Progenitor cell of endocrine pancreas (in vitro differentiated cells): ENCODE results near the gene GATA6. TPM values are rescaled to one million over a fixed set of nuclear protein-coding genes. Genes with fewer than 3 reads are reported as not detected.

ENCODE experiments used
- DNase-seq: peaks from one replicate; pipeline ENCODE4 v3.0.0; 2021; ENCODE audit warnings: low spot score; ENCODE audit not compliant: unreplicated experiment
- H3K27ac Mint-ChIP-seq: 2 replicates; pipeline ENCODE4 v1.8.0; 2021; ENCODE audit warnings: mild to moderate bottlenecking, moderate library complexity, mixed read lengths
- H3K27me3 Mint-ChIP-seq: 2 replicates; pipeline ENCODE4 v1.8.0; 2021; ENCODE audit warnings: mixed read lengths
- H3K36me3 Mint-ChIP-seq: 2 replicates; pipeline ENCODE4 v1.8.0; 2022; ENCODE audit warnings: mixed read lengths; ENCODE audit not compliant: insufficient read depth
- H3K4me1 Mint-ChIP-seq: 2 replicates; pipeline ENCODE4 v1.8.0; 2021; ENCODE audit warnings: low read depth, mixed read lengths
- H3K4me3 Mint-ChIP-seq: 2 replicates; pipeline ENCODE4 v1.8.0; 2021; ENCODE audit warnings: low read depth, mild to moderate bottlenecking, moderate library complexity, mixed read lengths
- H3K9me3 Mint-ChIP-seq: 2 replicates; pipeline ENCODE4 v1.8.0; 2021; ENCODE audit warnings: low read depth, mixed read lengths
- total RNA-seq: library from RNA; stranded (reverse); gene quantifications from 2 replicates; pipeline ENCODE4 v1.2.1, GENCODE V29; 2021
- TF ChIP-seq, protein P1 (sequence below): fragments of 200-600 bp; sonication (generic); IDR thresholded peaks from one replicate; pipeline ENCODE4 v1.5.0; 2021; ENCODE audit warnings: antibody characterized with exemption, mild to moderate bottlenecking; ENCODE audit not compliant: unreplicated experiment

The GATA6 gene
- total RNA-seq, 1 donor from 2014 or later = 112 TPM

DNA sequence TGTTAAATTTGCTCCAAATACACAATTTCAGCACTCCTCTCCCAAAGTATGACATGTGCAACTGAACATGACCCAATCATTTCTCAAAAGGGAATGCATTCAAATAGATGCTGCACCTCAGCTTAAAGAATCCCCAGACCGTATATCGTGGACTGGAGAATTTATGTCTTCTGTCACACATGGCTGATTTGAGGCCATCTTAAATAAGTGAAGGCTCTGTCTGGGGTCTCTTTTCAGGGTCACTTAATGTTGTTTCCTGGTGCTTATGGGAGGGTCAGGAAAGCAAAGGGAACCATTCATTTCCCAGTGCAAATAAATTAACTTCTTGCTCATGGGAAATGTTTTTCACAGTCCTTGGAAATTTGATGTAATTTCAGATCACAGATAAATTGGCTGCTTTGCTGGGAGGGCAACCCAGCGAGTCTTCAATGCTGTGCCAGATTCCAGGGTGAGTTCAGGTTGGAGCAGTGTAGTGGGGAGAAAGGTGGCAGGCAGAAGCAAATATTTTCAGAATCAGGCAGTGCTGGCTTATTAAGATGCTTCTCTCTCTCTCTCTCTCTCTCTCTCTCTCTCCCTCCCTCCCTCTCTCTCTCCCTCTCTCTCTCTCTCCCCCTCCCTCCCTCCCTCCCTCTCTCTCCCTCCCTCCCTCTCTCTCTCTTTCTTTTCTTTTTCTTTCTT, 34.3 kb downstream of the GATA6 start:
- Mint-ChIP-seq H3K9me3 (no peaks in the 10 kb centered on the region), H3K36me3 (peaks cover 35% of the 10 kb centered on the region), H3K4me1 (peaks cover 18% of the 10 kb centered on the region), H3K4me3 (no peak overlapping the region), H3K27me3 (no peaks in the 10 kb centered on the region), H3K27ac (peak overlapping the region; percentile 62)
- TF ChIP-seq, protein P1, sequence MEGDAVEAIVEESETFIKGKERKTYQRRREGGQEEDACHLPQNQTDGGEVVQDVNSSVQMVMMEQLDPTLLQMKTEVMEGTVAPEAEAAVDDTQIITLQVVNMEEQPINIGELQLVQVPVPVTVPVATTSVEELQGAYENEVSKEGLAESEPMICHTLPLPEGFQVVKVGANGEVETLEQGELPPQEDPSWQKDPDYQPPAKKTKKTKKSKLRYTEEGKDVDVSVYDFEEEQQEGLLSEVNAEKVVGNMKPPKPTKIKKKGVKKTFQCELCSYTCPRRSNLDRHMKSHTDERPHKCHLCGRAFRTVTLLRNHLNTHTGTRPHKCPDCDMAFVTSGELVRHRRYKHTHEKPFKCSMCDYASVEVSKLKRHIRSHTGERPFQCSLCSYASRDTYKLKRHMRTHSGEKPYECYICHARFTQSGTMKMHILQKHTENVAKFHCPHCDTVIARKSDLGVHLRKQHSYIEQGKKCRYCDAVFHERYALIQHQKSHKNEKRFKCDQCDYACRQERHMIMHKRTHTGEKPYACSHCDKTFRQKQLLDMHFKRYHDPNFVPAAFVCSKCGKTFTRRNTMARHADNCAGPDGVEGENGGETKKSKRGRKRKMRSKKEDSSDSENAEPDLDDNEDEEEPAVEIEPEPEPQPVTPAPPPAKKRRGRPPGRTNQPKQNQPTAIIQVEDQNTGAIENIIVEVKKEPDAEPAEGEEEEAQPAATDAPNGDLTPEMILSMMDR = no peak
- no peak for DNase-seq

DNA sequence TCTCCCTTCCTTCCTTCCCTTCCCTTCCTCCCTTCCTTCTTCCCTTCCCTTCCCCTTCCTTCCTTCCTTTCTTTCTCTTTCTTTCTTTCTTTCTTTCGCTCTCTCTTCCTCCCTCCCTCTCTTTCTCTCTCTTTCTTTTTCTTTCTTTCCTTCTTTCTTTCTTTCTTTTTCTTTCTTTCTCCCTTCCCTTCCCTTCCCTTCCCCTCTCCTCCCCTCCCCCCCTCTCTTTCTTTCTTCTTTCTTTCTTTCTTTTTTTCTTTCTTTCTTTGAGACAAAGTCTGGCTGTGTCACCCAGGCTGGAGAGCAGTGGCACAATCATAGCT, 34.8 kb downstream of the GATA6 start:
- Mint-ChIP-seq H3K27ac (peak overlapping the region; percentile 73), H3K4me3 (no peak overlapping the region), H3K4me1 (peaks cover 14% of the 10 kb centered on the region), H3K9me3 (no peaks in the 10 kb centered on the region), H3K27me3 (no peaks in the 10 kb centered on the region), H3K36me3 (peaks cover 31% of the 10 kb centered on the region)
- DNase-seq = no peak
- TF ChIP-seq, protein P1 = no peak

DNA sequence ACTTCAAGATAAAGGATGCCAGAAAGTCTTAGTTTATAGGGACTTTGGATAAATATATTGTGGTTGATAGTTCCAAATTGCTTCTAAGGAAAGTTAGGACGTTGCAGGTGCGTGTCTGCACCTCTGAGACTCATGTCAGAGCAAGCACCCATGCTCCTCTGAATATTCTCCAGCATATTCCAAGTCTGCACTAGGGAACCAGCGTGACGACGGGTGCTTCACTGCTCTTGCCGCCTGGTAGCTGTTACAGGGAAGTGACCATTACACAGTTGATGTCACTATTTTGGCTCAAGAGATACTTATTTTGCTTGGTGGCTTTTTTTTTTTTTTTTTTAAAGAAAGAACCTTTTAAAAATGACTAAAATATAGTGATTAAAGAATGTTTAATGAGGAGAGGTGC, 35.6 kb downstream of the GATA6 start:
- H3K27me3 Mint-ChIP-seq = no peaks in the 10 kb centered on the region
- H3K4me3 Mint-ChIP-seq = no peak overlapping the region
- no peaks in the 10 kb centered on the region for H3K9me3 Mint-ChIP-seq
- no peak for DNase-seq
- peaks cover 14% of the 10 kb centered on the region for H3K4me1 Mint-ChIP-seq
- H3K27ac Mint-ChIP-seq = peak overlapping the region; percentile 26
- TF ChIP-seq, protein P1 = no peak
- H3K36me3 Mint-ChIP-seq = peaks cover 26% of the 10 kb centered on the region

DNA sequence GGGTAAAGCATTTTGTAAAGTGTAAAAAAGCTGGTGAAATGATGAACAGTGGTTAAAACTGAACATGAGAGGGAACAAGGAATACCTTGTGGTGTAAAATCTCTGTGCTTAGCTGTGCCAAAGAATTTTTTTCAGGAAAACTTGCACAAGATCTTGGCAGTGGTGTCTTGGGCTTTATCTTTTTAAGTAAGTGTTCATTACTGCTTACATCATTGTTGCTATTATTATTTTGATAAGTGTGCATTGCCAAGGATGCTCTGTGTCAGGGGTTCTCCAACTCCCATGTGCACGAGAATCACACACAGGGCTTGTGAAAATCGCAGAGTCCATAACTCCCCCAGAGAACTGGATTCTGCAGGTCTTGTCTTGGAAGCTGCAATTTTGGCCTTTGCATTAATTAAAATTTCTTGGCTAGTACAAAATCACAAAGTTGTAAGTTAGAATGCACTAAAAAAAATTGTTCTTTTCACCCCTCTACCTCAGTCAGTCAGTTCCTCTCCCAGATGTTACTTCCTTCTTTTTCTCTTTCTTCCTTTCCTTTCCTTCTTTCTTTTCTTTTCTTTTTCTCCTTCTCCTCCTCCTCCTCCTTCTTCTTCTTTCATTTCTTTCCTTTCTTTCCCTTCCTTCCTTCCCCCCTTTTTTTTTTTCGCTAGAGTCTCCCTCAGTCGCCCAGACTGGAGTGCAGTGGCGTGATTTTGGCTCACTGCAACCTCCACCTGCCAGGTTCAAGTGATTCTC, 37.8 kb downstream of the GATA6 start:
- Mint-ChIP-seq H3K4me1 (peaks cover 17% of the 10 kb centered on the region), H3K4me3 (no peak overlapping the region), H3K36me3 (peaks cover 12% of the 10 kb centered on the region)

DNA sequence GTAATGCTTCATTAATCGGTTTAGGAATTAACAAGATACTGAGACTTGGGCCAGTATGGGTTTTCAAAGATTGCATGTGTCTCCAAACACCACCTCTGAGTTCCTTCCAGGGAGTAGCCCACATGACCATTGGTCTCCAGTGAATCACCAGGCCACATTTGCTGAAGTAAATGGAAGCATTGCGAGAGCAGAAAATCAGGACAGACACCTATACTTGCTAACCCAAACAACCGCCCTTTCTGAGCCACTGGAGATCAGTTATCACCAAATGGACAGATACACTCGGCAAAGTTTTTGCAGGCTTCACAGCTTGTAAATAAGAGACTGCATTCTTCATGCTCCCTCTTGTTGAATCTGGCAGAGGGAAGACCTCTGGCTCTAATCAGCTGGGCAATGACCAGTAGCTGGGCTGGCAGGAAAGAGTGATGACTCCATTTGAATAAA, 40.9 kb downstream of the GATA6 start:
- no peak overlapping the region for H3K4me3 Mint-ChIP-seq
- H3K4me1 Mint-ChIP-seq = peaks cover 6% of the 10 kb centered on the region
- TF ChIP-seq, protein P1 = no peak
- no peak overlapping the region for H3K27ac Mint-ChIP-seq
- H3K9me3 Mint-ChIP-seq = no peaks in the 10 kb centered on the region
- no peak for DNase-seq
- no peaks in the 10 kb centered on the region for H3K27me3 Mint-ChIP-seq
- H3K36me3 Mint-ChIP-seq = no peaks in the 10 kb centered on the region

More for the DNA sequence above, 37.8 kb downstream of the GATA6 start:
- Mint-ChIP-seq H3K27ac (peak overlapping the region; percentile 69), H3K27me3 (no peaks in the 10 kb centered on the region), H3K9me3 (no peaks in the 10 kb centered on the region)
- DNase-seq = no peak
- TF ChIP-seq, protein P1 = no peak
